Mucosa of descending colon (tissue), 3 donors: Measurements from ENCODE around the gene CEP131. TPM values are rescaled to one million over a fixed set of nuclear protein-coding genes. Genes with fewer than 3 reads are reported as not detected.

ENCODE experiments used
- ATAC-seq: fragments of 200-7000 bp; cut with Tn5 transposase; one replicate; pipeline ENCODE4 v1.9.1; 2020; ENCODE audit warnings: mild to moderate bottlenecking, moderate library complexity
- DNase-seq, 3 donors: peaks; one replicate each; pipeline ENCODE4 v3.0.0-alpha.2; 2020
- H3K36me3 ChIP-seq: fragments of 200-600 bp; one replicate; pipeline ENCODE4 v1.8.0; 2021; ENCODE audit warnings: low read depth, mild to moderate bottlenecking
- H3K4me1 ChIP-seq: fragments of 200-600 bp; one replicate; pipeline ENCODE4 v1.8.0; 2021; ENCODE audit warnings: low read depth, mild to moderate bottlenecking
- H3K4me3 ChIP-seq: fragments of 200-600 bp; one replicate; pipeline ENCODE4 v1.8.0; 2021; ENCODE audit warnings: mild to moderate bottlenecking
- H3K9me3 ChIP-seq: fragments of 200-600 bp; one replicate; pipeline ENCODE4 v1.8.0; 2021; ENCODE audit warnings: mild to moderate bottlenecking
- intact Hi-C, 2 donors: fragments of 100-400 bp; cut with DNase I in 1 of 2; cut with micrococcal nuclease in 1 of 2; formaldehyde crosslinking; loops; one replicate each; pipeline versions ENCODE4 v1.11.0 to v1.11.1; 2022; cut with DNase I, micrococcal nuclease
- total RNA-seq, 3 donors: library from RNA; stranded (reverse); fragmentation: NEBNext Ultra II Directional in 2 of 3; extraction: Animal tissue kit (Norgen Biotek cat#: 25700) in 2 of 3; gene quantifications; one replicate each; pipeline versions ENCODE4 v1.2.1 to v1.2.4, GENCODE V29; 2021 to 2023
- TF ChIP-seq, protein P1 (sequence below): fragments of 200-600 bp; IDR thresholded peaks from one replicate; pipeline ENCODE4 v1.8.0; 2022; ENCODE audit warnings: antibody characterized with exemption, mild to moderate bottlenecking
- donor health status: DM: no; HTN: no; CAD: no; lungs with moderate emphysema.
- donor health status: DM: no; HTN: no; CAD: no.
- donor health status: DM: no; HTN: yes; CAD: no.

Gene CEP131
- total RNA-seq, 3 donors from 2014 or later = 5.7 to 9.3 (median 8.7) TPM

- Histone ChIP-seq H3K4me1 (peaks cover 19% of the 10 kb centered on the region), H3K9me3 (no peaks in the 10 kb centered on the region), H3K4me3 (no peak overlapping the region), H3K36me3 (peaks cover 2% of the 10 kb centered on the region)
- no peak for DNase-seq
- TF ChIP-seq, protein P1, sequence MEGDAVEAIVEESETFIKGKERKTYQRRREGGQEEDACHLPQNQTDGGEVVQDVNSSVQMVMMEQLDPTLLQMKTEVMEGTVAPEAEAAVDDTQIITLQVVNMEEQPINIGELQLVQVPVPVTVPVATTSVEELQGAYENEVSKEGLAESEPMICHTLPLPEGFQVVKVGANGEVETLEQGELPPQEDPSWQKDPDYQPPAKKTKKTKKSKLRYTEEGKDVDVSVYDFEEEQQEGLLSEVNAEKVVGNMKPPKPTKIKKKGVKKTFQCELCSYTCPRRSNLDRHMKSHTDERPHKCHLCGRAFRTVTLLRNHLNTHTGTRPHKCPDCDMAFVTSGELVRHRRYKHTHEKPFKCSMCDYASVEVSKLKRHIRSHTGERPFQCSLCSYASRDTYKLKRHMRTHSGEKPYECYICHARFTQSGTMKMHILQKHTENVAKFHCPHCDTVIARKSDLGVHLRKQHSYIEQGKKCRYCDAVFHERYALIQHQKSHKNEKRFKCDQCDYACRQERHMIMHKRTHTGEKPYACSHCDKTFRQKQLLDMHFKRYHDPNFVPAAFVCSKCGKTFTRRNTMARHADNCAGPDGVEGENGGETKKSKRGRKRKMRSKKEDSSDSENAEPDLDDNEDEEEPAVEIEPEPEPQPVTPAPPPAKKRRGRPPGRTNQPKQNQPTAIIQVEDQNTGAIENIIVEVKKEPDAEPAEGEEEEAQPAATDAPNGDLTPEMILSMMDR = no peak
- ATAC-seq = no peak
- intact Hi-C loops = no loop called here
Measured at GRCh38 chr17:81235822-81236740, 13.3 kb upstream of the CEP131 start.

DNA sequence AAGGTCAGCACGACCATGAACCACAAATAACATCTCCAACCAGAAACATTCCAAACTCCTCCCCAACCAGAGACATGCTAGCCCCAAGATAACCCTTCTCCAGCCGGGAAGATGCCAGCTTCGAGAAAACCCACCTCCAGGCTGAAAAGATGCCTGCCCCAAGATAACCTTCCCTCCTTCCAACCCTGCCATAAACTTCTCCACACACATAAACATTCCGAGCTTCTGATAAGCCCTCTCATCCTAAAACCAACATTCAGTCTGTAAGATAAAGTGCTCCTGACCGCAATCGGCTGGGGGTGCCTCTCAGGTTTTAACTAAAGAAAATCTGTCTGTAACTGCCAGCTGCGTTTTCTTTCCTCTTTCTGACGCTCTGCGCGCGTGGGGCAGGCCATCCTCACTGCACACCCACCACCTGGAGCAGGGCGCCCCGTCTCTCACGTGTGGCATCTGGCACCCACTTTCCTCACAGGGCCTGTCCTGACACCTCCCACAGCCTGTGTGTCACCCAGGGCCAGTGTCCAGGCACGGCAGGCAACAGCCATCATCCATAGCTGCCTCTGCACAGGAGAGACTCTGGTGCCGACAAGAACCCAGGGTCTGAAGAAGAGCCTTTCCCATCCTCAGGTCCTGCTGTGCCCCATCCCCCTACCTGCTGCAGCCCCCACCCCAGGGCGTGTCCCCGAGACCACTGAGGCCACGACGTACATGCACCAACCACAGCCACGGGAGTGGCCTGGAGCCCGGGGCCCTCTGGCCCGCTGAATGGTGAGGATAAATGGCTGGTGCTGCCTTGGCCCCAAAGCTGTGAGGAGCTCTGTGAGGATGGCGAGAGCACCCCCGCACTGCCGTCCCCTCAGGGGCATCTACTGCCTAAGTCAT is 12.4 kb upstream of the CEP131 start:
- Histone ChIP-seq H3K4me3 (no peak overlapping the region), H3K4me1 (peaks cover 14% of the 10 kb centered on the region), H3K9me3 (no peaks in the 10 kb centered on the region), H3K36me3 (peaks cover 5% of the 10 kb centered on the region)
- ATAC-seq (no peak), DNase-seq (no peak)
- TF ChIP-seq, protein P1 = no peak
- intact Hi-C loops = no loop called here

- ATAC-seq (no peak), DNase-seq (peak in 2 of 3 donors; percentile 20 to 48)
- peaks cover 10% of the 10 kb centered on the region for H3K4me1 ChIP-seq
- TF ChIP-seq, protein P1 = no peak
- intact Hi-C loops = no loop called here
- H3K4me3 ChIP-seq = no peak overlapping the region
- no peaks in the 10 kb centered on the region for H3K9me3 ChIP-seq
- H3K36me3 ChIP-seq = peaks cover 5% of the 10 kb centered on the region
Measured at GRCh38 chr17:81234506-81234855, 11.7 kb upstream of the CEP131 start.

GRCh38 chr17:81233811-81234505 is 11.2 kb upstream of the CEP131 start:
- no peaks in the 10 kb centered on the region for H3K9me3 ChIP-seq
- intact Hi-C loops = no loop called here
- no peak overlapping the region for H3K4me3 ChIP-seq
- no peak for ATAC-seq
- peaks cover 3% of the 10 kb centered on the region for H3K36me3 ChIP-seq
- DNase-seq = peak in 1 of 3 donors; percentile 47
- TF ChIP-seq, protein P1 = no peak
- H3K4me1 ChIP-seq = peaks cover 10% of the 10 kb centered on the region

DNA sequence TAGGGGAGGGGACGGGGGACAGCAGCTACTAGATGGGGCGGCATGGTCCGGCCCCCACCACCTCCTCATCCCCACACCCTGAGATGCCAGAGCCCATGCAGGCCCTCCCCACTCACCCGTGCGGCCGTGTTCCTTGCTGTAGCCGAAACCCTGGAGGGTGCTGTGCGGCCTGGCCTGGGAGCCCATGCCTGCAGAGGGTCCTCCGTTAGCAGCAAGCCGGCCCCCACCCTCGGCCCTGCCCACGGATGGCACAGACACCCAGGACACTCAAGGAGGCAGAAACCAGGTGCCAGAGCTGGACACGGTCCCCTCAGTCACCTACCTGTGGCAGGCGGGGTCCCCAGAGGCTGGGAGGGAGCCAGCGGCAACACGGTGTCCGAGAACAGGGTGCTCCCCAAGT is 10.6 kb upstream of the CEP131 start:
- Histone ChIP-seq H3K4me1 (peaks cover 10% of the 10 kb centered on the region), H3K9me3 (no peaks in the 10 kb centered on the region), H3K36me3 (peaks cover 2% of the 10 kb centered on the region), H3K4me3 (no peak overlapping the region)
- no peak for ATAC-seq
- DNase-seq = no peak
- intact Hi-C loops = no loop called here
- TF ChIP-seq, protein P1 = no peak
